ENCODE measurements around the gene NOC3L. TPM values are rescaled to one million over a fixed set of nuclear protein-coding genes. Genes with fewer than 3 reads are reported as not detected.
"Not testable (repeated sequence)": the region's sequence is repeated elsewhere in the genome, so short reads cannot be mapped to it uniquely, and the experiment has no call there.

Gene NOC3L
- total RNA-seq, 1 donor from 2014 or later, result 21.6 TPM

DNA sequence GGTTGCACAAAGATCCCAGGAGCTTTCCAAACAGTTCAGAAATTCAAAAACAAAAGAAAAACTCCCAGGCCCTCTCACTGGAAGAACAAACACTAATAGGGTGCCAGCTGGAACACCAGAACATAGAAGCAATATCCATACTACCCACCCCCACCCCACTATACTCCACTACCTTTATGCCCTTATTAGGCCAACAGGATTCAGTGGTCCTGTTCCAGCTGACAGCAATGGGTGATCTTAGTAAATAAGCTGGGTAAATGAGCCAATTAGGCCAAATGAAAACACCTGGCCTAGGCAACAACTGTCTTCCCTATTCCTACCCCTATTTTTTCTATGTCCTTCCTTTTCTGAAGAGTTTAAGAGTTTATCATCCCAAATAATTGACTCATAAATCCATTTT is 11.7 kb downstream of the NOC3L start:
- peaks cover 53% of the 10 kb centered on the region for H3K36me3 ChIP-seq (ENCODE audit: insufficient read depth, low read length)
- H3K36me3 Mint-ChIP-seq (ENCODE audit: low read depth, unreplicated experiment), result peaks cover 2% of the 10 kb centered on the region

DNA sequence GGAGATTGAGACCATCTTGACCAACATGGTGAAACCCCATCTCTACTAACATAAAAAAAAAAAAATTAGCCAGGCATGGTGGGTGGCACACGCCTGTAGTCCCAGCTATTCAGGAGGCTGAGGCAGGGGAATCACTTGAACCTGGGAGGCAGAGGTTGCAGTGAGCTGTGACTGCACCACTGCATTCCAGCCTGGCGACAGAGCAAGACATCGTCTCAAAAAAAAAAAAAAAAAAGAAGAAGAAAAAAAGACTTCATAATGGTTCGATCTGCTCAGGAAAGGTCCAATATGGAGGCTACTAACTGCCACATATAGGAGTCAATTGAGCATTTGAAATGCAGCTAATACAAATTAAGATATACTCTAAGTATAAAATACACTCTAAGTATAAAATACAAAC is 12.2 kb downstream of the NOC3L start:
- peak overlapping the region; percentile 26 for H3K27ac Mint-ChIP-seq (ENCODE audit: unreplicated experiment)
- H3K4me3 Mint-ChIP-seq (ENCODE audit: unreplicated experiment); H3K27me3 Mint-ChIP-seq (ENCODE audit: low read depth, unreplicated experiment); H3K36me3 Mint-ChIP-seq (ENCODE audit: low read depth, unreplicated experiment); H4K20me1 ChIP-seq (ENCODE audit: insufficient read depth, low read length); H3K27ac ChIP-seq (ENCODE audit: low read depth, low read length); H2AFZ ChIP-seq (ENCODE audit: low read depth, low read length); H3K9me3 ChIP-seq (ENCODE audit: insufficient read depth, low read depth, low read length); H3K4me2 ChIP-seq (ENCODE audit: low read length); H3K4me1 Mint-ChIP-seq (ENCODE audit: low read depth, unreplicated experiment); H3K9me3 Mint-ChIP-seq (ENCODE audit: unreplicated experiment); H3K4me3 ChIP-seq (ENCODE audit: insufficient read depth, low read depth, low read length); H3K4me1 ChIP-seq (ENCODE audit: insufficient read depth, low read length); DNase-seq (ENCODE audit: low read depth); H3K79me2 ChIP-seq (ENCODE audit: insufficient read depth, low read length); FAIRE-seq; H3K9ac ChIP-seq (ENCODE audit: low read length); H3K27me3 ChIP-seq (ENCODE audit: insufficient read depth, low read length): not testable (repeated sequence)
- peaks cover 48% of the 10 kb centered on the region for H3K36me3 ChIP-seq (ENCODE audit: insufficient read depth, low read length)

More for the DNA sequence above, 11.7 kb downstream of the NOC3L start:
- Histone ChIP-seq H3K79me2 (ENCODE audit: insufficient read depth, low read length) (peaks cover 5% of the 10 kb centered on the region), H4K20me1 (ENCODE audit: insufficient read depth, low read length) (no peaks in the 10 kb centered on the region), H3K4me3 (ENCODE audit: insufficient read depth, low read depth, low read length) (no peak overlapping the region), H3K4me1 (ENCODE audit: insufficient read depth, low read length) (no peaks in the 10 kb centered on the region), H3K27ac (ENCODE audit: low read depth, low read length) (no peak overlapping the region), H3K27me3 (ENCODE audit: insufficient read depth, low read length) (no peaks in the 10 kb centered on the region), H3K9ac (ENCODE audit: low read length) (no peak overlapping the region), H3K4me2 (ENCODE audit: low read length) (no peak overlapping the region), H2AFZ (ENCODE audit: low read depth, low read length) (no peak overlapping the region), H3K9me3 (ENCODE audit: insufficient read depth, low read depth, low read length) (no peaks in the 10 kb centered on the region)
- FAIRE-seq (no peak), DNase-seq (ENCODE audit: low read depth) (no peak)
- Mint-ChIP-seq H3K27me3 (ENCODE audit: low read depth, unreplicated experiment) (no peaks in the 10 kb centered on the region), H3K4me1 (ENCODE audit: low read depth, unreplicated experiment) (no peaks in the 10 kb centered on the region), H3K27ac (ENCODE audit: unreplicated experiment) (no peak overlapping the region), H3K9me3 (ENCODE audit: unreplicated experiment) (no peaks in the 10 kb centered on the region), H3K4me3 (ENCODE audit: unreplicated experiment) (no peak overlapping the region)
- TF ChIP-seq EZH2 (IDR thresholded peaks at IDR 0.05; ENCODE audit: insufficient read depth, low read length), result no peak
- TF ChIP-seq, protein P1, sequence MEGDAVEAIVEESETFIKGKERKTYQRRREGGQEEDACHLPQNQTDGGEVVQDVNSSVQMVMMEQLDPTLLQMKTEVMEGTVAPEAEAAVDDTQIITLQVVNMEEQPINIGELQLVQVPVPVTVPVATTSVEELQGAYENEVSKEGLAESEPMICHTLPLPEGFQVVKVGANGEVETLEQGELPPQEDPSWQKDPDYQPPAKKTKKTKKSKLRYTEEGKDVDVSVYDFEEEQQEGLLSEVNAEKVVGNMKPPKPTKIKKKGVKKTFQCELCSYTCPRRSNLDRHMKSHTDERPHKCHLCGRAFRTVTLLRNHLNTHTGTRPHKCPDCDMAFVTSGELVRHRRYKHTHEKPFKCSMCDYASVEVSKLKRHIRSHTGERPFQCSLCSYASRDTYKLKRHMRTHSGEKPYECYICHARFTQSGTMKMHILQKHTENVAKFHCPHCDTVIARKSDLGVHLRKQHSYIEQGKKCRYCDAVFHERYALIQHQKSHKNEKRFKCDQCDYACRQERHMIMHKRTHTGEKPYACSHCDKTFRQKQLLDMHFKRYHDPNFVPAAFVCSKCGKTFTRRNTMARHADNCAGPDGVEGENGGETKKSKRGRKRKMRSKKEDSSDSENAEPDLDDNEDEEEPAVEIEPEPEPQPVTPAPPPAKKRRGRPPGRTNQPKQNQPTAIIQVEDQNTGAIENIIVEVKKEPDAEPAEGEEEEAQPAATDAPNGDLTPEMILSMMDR (IDR thresholded peaks at IDR 0.05; ENCODE audit: insufficient read depth, low read depth, low read length), result no peak

DNA sequence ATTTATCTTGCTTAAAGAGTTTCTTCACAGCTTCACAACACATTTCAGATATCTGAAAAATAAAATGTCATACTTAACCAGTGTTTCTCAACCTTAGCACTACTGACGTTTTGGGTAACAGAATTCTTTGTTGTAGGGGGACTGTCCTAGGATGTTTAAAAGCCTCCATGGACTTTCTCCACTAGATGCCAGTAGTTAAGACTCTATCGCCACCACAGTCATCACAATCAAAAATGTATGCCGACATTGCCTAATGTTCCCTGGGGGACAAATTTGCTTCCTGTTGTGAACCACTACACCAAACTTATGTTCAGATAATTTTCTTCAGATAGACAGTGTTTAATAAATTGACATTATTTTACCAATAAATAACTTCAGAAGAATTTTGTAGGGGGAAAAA is 13.4 kb downstream of the NOC3L start:
- H3K4me2 ChIP-seq (ENCODE audit: low read length), result no peak overlapping the region
- no peaks in the 10 kb centered on the region for H3K27me3 ChIP-seq (ENCODE audit: insufficient read depth, low read length)
- Mint-ChIP-seq H3K4me3 (ENCODE audit: unreplicated experiment) (no peak overlapping the region), H3K27me3 (ENCODE audit: low read depth, unreplicated experiment) (no peaks in the 10 kb centered on the region), H3K36me3 (ENCODE audit: low read depth, unreplicated experiment) (no peaks in the 10 kb centered on the region), H3K27ac (ENCODE audit: unreplicated experiment) (no peak overlapping the region), H3K4me1 (ENCODE audit: low read depth, unreplicated experiment) (no peaks in the 10 kb centered on the region), H3K9me3 (ENCODE audit: unreplicated experiment) (no peaks in the 10 kb centered on the region)
- no peak overlapping the region for H3K27ac ChIP-seq (ENCODE audit: low read depth, low read length)
- TF ChIP-seq EZH2 (IDR thresholded peaks at IDR 0.05; ENCODE audit: insufficient read depth, low read length), result no peak
- TF ChIP-seq, protein P1 (IDR thresholded peaks at IDR 0.05; ENCODE audit: insufficient read depth, low read depth, low read length), result no peak
- no peak overlapping the region for H3K9ac ChIP-seq (ENCODE audit: low read length)
- no peak overlapping the region for H2AFZ ChIP-seq (ENCODE audit: low read depth, low read length)
- FAIRE-seq, result no peak
- no peaks in the 10 kb centered on the region for H3K4me1 ChIP-seq (ENCODE audit: insufficient read depth, low read length)
- no peaks in the 10 kb centered on the region for H3K79me2 ChIP-seq (ENCODE audit: insufficient read depth, low read length)
- H4K20me1 ChIP-seq (ENCODE audit: insufficient read depth, low read length), result no peaks in the 10 kb centered on the region
- DNase-seq (ENCODE audit: low read depth), result no peak
- H3K36me3 ChIP-seq (ENCODE audit: insufficient read depth, low read length), result peaks cover 47% of the 10 kb centered on the region
- H3K4me3 ChIP-seq (ENCODE audit: insufficient read depth, low read depth, low read length), result no peak overlapping the region
- H3K9me3 ChIP-seq (ENCODE audit: insufficient read depth, low read depth, low read length), result no peaks in the 10 kb centered on the region
